WTC11 (cell line): ENCODE data around the gene RIF1. TPM values are rescaled to one million over a fixed set of nuclear protein-coding genes. Genes with fewer than 3 reads are reported as not detected.
A peak's percentile ranks its signal among the peaks of the same experiment; 100 is the strongest.

ENCODE experiments used
- ATAC-seq: fragments of 200-7000 bp; cut with Tn5 transposase; 2 replicates; pipeline ENCODE4 v1.10.0; 2021; ENCODE audit warnings: mild to moderate bottlenecking, moderate library complexity
- CTCF ChIA-PET: fragments of 300-600 bp; sonication (Branson Sonifier 250); formaldehyde crosslinking; loops from one replicate; lab custom pipeline; 2021; ENCODE audit warnings: antibody characterized with exemption; lab: Charles Lee
- POLR2A ChIA-PET: fragments of 350-600 bp; sonication (Branson Sonifier 250); formaldehyde crosslinking; loops from one replicate; lab custom pipeline; 2021; ENCODE audit warnings: antibody characterized with exemption; lab: Charles Lee
- DNase-seq: peaks from one replicate; pipeline ENCODE4 v3.0.0; 2021; ENCODE audit warnings: low spot score
- H3K27ac Mint-ChIP-seq: 2 replicates; pipeline ENCODE4 v1.8.0; 2021; ENCODE audit warnings: mixed read lengths
- H3K27me3 Mint-ChIP-seq: 2 replicates; pipeline ENCODE4 v1.8.0; 2021; ENCODE audit warnings: low read depth, mild to moderate bottlenecking, moderate library complexity, mixed read lengths
- H3K36me3 Mint-ChIP-seq: 2 replicates; pipeline ENCODE4 v1.8.0; 2021; ENCODE audit warnings: mixed read lengths
- H3K4me1 Mint-ChIP-seq: 2 replicates; pipeline ENCODE4 v1.8.0; 2022; ENCODE audit warnings: mixed read lengths
- H3K4me3 Mint-ChIP-seq: 2 replicates; pipeline ENCODE4 v1.8.0; 2021; ENCODE audit warnings: mild to moderate bottlenecking, moderate library complexity, mixed read lengths
- H3K9me3 Mint-ChIP-seq: 2 replicates; pipeline ENCODE4 v1.8.0; 2021; ENCODE audit warnings: mixed read lengths
- CREB1 ChIP-seq: sonication (generic); formaldehyde crosslinking; IDR thresholded peaks from 2 replicates; pipeline ENCODE4 v1.8.0; 2023; ENCODE audit warnings: mild to moderate bottlenecking, missing genetic modification reagents
- E2F1 ChIP-seq: sonication (generic); formaldehyde crosslinking; IDR thresholded peaks from 2 replicates; pipeline ENCODE4 v1.8.0; 2022; ENCODE audit warnings: mild to moderate bottlenecking, missing genetic modification reagents
- ESRRA ChIP-seq: sonication (generic); formaldehyde crosslinking; IDR thresholded peaks from 2 replicates; pipeline ENCODE4 v1.8.1; 2022; ENCODE audit warnings: mild to moderate bottlenecking, missing genetic modification reagents, borderline replicate concordance
- ETV6 ChIP-seq: sonication (generic); formaldehyde crosslinking; IDR thresholded peaks from 2 replicates; pipeline ENCODE4 v1.8.1; 2022; ENCODE audit warnings: mild to moderate bottlenecking, missing genetic modification reagents
- FOXK1 ChIP-seq: sonication (generic); formaldehyde crosslinking; IDR thresholded peaks from 2 replicates; pipeline ENCODE4 v1.8.0; 2022; ENCODE audit warnings: mild to moderate bottlenecking, moderate library complexity, missing genetic modification reagents
- GABPB1 ChIP-seq: sonication (generic); formaldehyde crosslinking; IDR thresholded peaks from 2 replicates; pipeline ENCODE4 v1.8.1; 2023; ENCODE audit warnings: mild to moderate bottlenecking, missing genetic modification reagents
- GTF2I ChIP-seq: fragments of 250-450 bp; sonication (Bioruptor Pico); conservative IDR thresholded peaks from 2 replicates; pipeline ENCODE4 v1.4.0; 2021; ENCODE audit warnings: mild to moderate bottlenecking
- JAZF1 ChIP-seq: fragments of 250-450 bp; sonication (Bioruptor Pico); IDR thresholded peaks from 2 replicates; pipeline ENCODE4 v1.9.0; 2021; ENCODE audit warnings: moderate library complexity, mild to moderate bottlenecking, inconsistent platforms
- MLX ChIP-seq: sonication (generic); formaldehyde crosslinking; IDR thresholded peaks from 2 replicates; pipeline ENCODE4 v1.8.1; 2023; ENCODE audit warnings: mild to moderate bottlenecking, missing genetic modification reagents, moderate library complexity
- NFYB ChIP-seq: sonication (generic); formaldehyde crosslinking; conservative IDR thresholded peaks from 2 replicates; pipeline ENCODE4 v1.8.0; 2022; ENCODE audit warnings: low read depth, missing genetic modification reagents
- PRDM15 ChIP-seq: sonication (generic); formaldehyde crosslinking; IDR thresholded peaks from 2 replicates; pipeline ENCODE4 v1.8.0; 2022; ENCODE audit warnings: missing genetic modification reagents
- RORB ChIP-seq: fragments of 250-450 bp; sonication (Bioruptor Pico); IDR thresholded peaks from 2 replicates; pipeline ENCODE4 v1.9.0; 2021; ENCODE audit warnings: mild to moderate bottlenecking
- SP1 ChIP-seq: sonication (generic); formaldehyde crosslinking; conservative IDR thresholded peaks from 2 replicates; pipeline ENCODE4 v1.8.1; 2022; ENCODE audit warnings: missing genetic modification reagents
- STAT6 ChIP-seq: sonication (generic); formaldehyde crosslinking; conservative IDR thresholded peaks from 2 replicates; pipeline ENCODE4 v1.8.1; 2023; ENCODE audit warnings: mild to moderate bottlenecking, low read depth, missing genetic modification reagents, moderate library complexity
- TEAD1 ChIP-seq: sonication (generic); formaldehyde crosslinking; IDR thresholded peaks from 2 replicates; pipeline ENCODE4 v1.8.0; 2022; ENCODE audit warnings: mild to moderate bottlenecking, missing genetic modification reagents
- USF2 ChIP-seq: sonication (generic); formaldehyde crosslinking; IDR thresholded peaks from 2 replicates; pipeline ENCODE4 v1.8.1; 2023; ENCODE audit warnings: mild to moderate bottlenecking, missing genetic modification reagents, moderate library complexity
- ZBTB21 ChIP-seq: sonication (generic); formaldehyde crosslinking; IDR thresholded peaks from 2 replicates; pipeline ENCODE4 v1.8.1; 2023; ENCODE audit warnings: mild to moderate bottlenecking, missing genetic modification reagents, borderline replicate concordance
- ZBTB43 ChIP-seq: sonication (generic); formaldehyde crosslinking; IDR thresholded peaks from 2 replicates; pipeline ENCODE4 v1.8.1; 2023; ENCODE audit warnings: mild to moderate bottlenecking, missing genetic modification reagents
- ZNF138 ChIP-seq: sonication (generic); formaldehyde crosslinking; conservative IDR thresholded peaks from 2 replicates; pipeline ENCODE4 v1.8.1; 2022; ENCODE audit warnings: mild to moderate bottlenecking, moderate library complexity, missing genetic modification reagents
- ZNF219 ChIP-seq: sonication (generic); formaldehyde crosslinking; IDR thresholded peaks from 2 replicates; pipeline ENCODE4 v1.8.0; 2023; ENCODE audit warnings: missing genetic modification reagents, mild to moderate bottlenecking, borderline replicate concordance
- ZNF232 ChIP-seq: sonication (generic); formaldehyde crosslinking; IDR thresholded peaks from 2 replicates; pipeline ENCODE4 v1.8.0; 2022; ENCODE audit warnings: mild to moderate bottlenecking, missing genetic modification reagents
- ZNF416 ChIP-seq: fragments of 250-450 bp; sonication (Bioruptor Pico); IDR thresholded peaks from 2 replicates; pipeline ENCODE4 v1.9.0; 2021; ENCODE audit warnings: mild to moderate bottlenecking, inconsistent platforms
- total RNA-seq: library from RNA; stranded (reverse); gene quantifications from 3 replicates; pipeline ENCODE4 v1.2.3, GENCODE V29; 2021

Gene RIF1
- total RNA-seq, 1 experiment from 2014 or later = 96.9 TPM

GRCh38 chr2:151476287-151476686 is 66.6 kb downstream of the RIF1 start:
- no peak for DNase-seq
- ChIA-PET CTCF (no interaction called here), POLR2A (no interaction called here)
- Mint-ChIP-seq H3K4me1 (peaks cover 5% of the 10 kb centered on the region; the same call in 1 of the 2 replicates), H3K36me3 (peaks cover 55% of the 10 kb centered on the region), H3K4me3 (no peak overlapping the region), H3K27me3 (no peaks in the 10 kb centered on the region)
- TF ChIP-seq ESRRA (CRISPR knock-in tag) = no peak
- TF ChIP-seq NFYB = no peak
- TF ChIP-seq ZBTB43 = no peak
- TF ChIP-seq GABPB1 (CRISPR knock-in tag) = no peak
- no peak for TF ChIP-seq ZNF416 (CRISPR knock-in tag)
- no peak for TF ChIP-seq E2F1 (CRISPR knock-in tag)
- TF ChIP-seq JAZF1 (CRISPR knock-in tag) = no peak
- no peak for TF ChIP-seq STAT6 (CRISPR knock-in tag)
- no peak for TF ChIP-seq ETV6
- no peak for TF ChIP-seq RORB (CRISPR knock-in tag)
- no peak for TF ChIP-seq ZNF138
- no peak for TF ChIP-seq SP1 (CRISPR knock-in tag)
- no peak for TF ChIP-seq ZNF232 (CRISPR knock-in tag)
- TF ChIP-seq TEAD1 (CRISPR knock-in tag) = no peak
- TF ChIP-seq USF2 (CRISPR knock-in tag) = no peak
- TF ChIP-seq, all 79 proteins: peak for 0
- no peak overlapping the region for H3K27ac Mint-ChIP-seq
- no peak for ATAC-seq
- no peaks in the 10 kb centered on the region for H3K9me3 Mint-ChIP-seq

GRCh38 chr2:151478011-151478410 is 68.3 kb downstream of the RIF1 start:
- Mint-ChIP-seq H3K4me1 (peaks cover 5% of the 10 kb centered on the region; the same call in 1 of the 2 replicates), H3K4me3 (no peak overlapping the region), H3K27ac (0 out of 2 replicates have a peak overlapping the region, but pooled peaks have one; percentile 22), H3K36me3 (peaks cover 52% of the 10 kb centered on the region), H3K9me3 (no peaks in the 10 kb centered on the region), H3K27me3 (no peaks in the 10 kb centered on the region)
- ATAC-seq (no peak), DNase-seq (no peak)
- ChIA-PET POLR2A (interaction anchor here (1.0 kb wide), 1 partner anchor 69 kb away, joined by 3 read pairs; no protein-coding TSS in a partner anchor), CTCF (no interaction called here)
- TF ChIP-seq FOXK1 (CRISPR knock-in tag) (no peak), SP1 (CRISPR knock-in tag) (no peak)

GRCh38 chr2:151481744-151482143 is 72.0 kb downstream of the RIF1 start:
- H3K9me3 Mint-ChIP-seq = no peaks in the 10 kb centered on the region
- H3K4me1 Mint-ChIP-seq = peaks cover 5% of the 10 kb centered on the region; the same call in 1 of the 2 replicates
- H3K36me3 Mint-ChIP-seq = peaks cover 38% of the 10 kb centered on the region
- POLR2A ChIA-PET = no interaction called here
- no peak for ATAC-seq
- no peak overlapping the region for H3K4me3 Mint-ChIP-seq
- H3K27ac Mint-ChIP-seq = no peak overlapping the region
- CTCF ChIA-PET = no interaction called here
- no peaks in the 10 kb centered on the region for H3K27me3 Mint-ChIP-seq
- no peak for DNase-seq
- TF ChIP-seq PRDM15 (no peak), GTF2I (CRISPR knock-in tag) (no peak), ZBTB21 (CRISPR knock-in tag) (no peak), E2F1 (CRISPR knock-in tag) (no peak), ZNF232 (CRISPR knock-in tag) (no peak), CREB1 (no peak), MLX (no peak), RORB (CRISPR knock-in tag) (no peak), ZNF219 (CRISPR knock-in tag) (no peak)
